Sigmoid colon (tissue), 4 donors: ENCODE results near the gene ITPA.

Experiments used
- CTCF ChIP-seq, 4 experiments: fragments of 450-650 bp in 3 of 4; fragments of 200-600 bp in 1 of 4; IDR thresholded peaks; one replicate each; pipeline ENCODE4 v1.5.1; 2016 to 2019; ENCODE audit warnings: antibody characterized with exemption in 4 of 4, mild to moderate bottlenecking in 3 of 4, moderate library complexity in 2 of 4
- EP300 ChIP-seq, 4 donors: sonication (generic); formaldehyde crosslinking; IDR thresholded peaks; one replicate each; pipeline ENCODE4 v1.6.1; 2017; ENCODE audit warnings: antibody characterized with exemption in 4 of 4
- POLR2A ChIP-seq, 2 donors: fragments of 450-650 bp; IDR thresholded peaks; one replicate each; pipeline ENCODE4 v1.6.1; 2016; ENCODE audit warnings: antibody characterized with exemption in 2 of 2, mild to moderate bottlenecking in 2 of 2, moderate library complexity in 2 of 2
- POLR2AphosphoS5 ChIP-seq, 4 donors: sonication (generic); formaldehyde crosslinking; IDR thresholded peaks; one replicate each; pipeline ENCODE4 v1.6.1; 2017; ENCODE audit warnings: antibody characterized with exemption in 4 of 4

- no peak for TF ChIP-seq CTCF (IDR thresholded peaks at IDR 0.05)
- TF ChIP-seq POLR2A (IDR thresholded peaks at IDR 0.05), result no peak
- no peak for TF ChIP-seq POLR2AphosphoS5 (IDR thresholded peaks at IDR 0.05)
- TF ChIP-seq EP300 (IDR thresholded peaks at IDR 0.05), result no peak
These were observed 28.0 kb upstream of the ITPA start for GRCh38 chr20:3181270-3181669.
